ENCODE data around the gene RNF133.

RNF133 gene

DNA sequence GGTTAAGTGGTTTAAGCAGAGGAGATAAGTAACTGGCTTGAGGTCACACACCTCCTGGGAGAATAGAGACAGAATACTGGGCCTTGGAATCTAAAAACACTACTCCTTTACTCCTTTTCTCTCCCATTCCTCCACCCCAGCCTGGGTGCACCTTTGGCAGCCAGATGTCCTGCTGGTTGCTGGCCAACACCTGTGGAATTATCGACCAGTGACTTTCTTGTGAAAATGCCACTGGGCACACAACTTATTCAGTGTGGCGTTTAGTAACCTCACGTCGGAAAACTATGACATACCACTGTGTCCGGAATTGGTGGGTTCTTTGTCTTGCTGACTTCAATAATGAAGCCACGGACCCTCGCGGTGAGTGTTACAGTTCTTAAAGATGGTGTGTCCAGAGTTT lies 26.4 kb downstream of the RNF133 start:
- TF ChIP-seq EZH2phosphoT487 (conservative IDR thresholded peaks at IDR 0.05; ENCODE audit: low read length), result no peak
- TF ChIP-seq, protein P1, sequence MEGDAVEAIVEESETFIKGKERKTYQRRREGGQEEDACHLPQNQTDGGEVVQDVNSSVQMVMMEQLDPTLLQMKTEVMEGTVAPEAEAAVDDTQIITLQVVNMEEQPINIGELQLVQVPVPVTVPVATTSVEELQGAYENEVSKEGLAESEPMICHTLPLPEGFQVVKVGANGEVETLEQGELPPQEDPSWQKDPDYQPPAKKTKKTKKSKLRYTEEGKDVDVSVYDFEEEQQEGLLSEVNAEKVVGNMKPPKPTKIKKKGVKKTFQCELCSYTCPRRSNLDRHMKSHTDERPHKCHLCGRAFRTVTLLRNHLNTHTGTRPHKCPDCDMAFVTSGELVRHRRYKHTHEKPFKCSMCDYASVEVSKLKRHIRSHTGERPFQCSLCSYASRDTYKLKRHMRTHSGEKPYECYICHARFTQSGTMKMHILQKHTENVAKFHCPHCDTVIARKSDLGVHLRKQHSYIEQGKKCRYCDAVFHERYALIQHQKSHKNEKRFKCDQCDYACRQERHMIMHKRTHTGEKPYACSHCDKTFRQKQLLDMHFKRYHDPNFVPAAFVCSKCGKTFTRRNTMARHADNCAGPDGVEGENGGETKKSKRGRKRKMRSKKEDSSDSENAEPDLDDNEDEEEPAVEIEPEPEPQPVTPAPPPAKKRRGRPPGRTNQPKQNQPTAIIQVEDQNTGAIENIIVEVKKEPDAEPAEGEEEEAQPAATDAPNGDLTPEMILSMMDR (IDR thresholded peaks at IDR 0.05; ENCODE audit: insufficient read depth, low read length, poor library complexity, severe bottlenecking), result no peak
- Histone ChIP-seq H3K79me2 (ENCODE audit: insufficient read depth, low read length) (no peaks in the 10 kb centered on the region), H3K9ac (ENCODE audit: low read length) (no peak overlapping the region), H4K20me1 (ENCODE audit: low read depth, low read length) (no peaks in the 10 kb centered on the region), H3K4me2 (ENCODE audit: low read depth, low read length, poor library complexity, severe bottlenecking) (no peak overlapping the region), H3K9me3 (ENCODE audit: insufficient read depth, low read length) (no peaks in the 10 kb centered on the region), H2AFZ (ENCODE audit: low read depth, low read length, severe bottlenecking) (no peak overlapping the region), H3K27me3 (ENCODE audit: low read length) (no peaks in the 10 kb centered on the region), H3K27ac (ENCODE audit: low read depth, low read length) (no peak overlapping the region), H3K9me2 (replicated peaks; ENCODE audit: insufficient read depth, low read length) (no peaks in the 10 kb centered on the region), H3F3A (ENCODE audit: insufficient read depth) (no peaks in the 10 kb centered on the region), H3K4me3 (ENCODE audit: insufficient read depth, low read length, poor library complexity, severe bottlenecking) (no peak overlapping the region), H3K36me3 (ENCODE audit: low read length) (no peaks in the 10 kb centered on the region)

DNA sequence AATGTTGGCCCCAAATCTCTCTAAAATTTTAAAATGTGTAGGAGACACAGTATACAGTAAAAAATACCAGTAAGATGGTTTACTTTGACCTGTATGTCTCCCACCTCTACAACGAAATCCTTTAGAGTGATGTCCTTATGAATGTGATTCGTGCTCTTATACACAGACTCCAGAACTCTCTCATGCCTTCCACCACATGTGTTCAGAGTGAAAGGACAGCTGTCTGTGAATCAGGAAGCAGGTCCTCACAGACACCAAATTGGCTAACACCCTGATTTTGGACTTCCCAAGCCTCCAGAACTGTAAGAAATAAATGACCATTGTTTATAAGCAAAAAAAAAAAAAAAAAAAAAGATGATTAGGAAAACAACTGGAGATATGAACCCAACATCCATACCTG lies 35.2 kb downstream of the RNF133 start:
- no peaks in the 10 kb centered on the region for H3K27me3 ChIP-seq (ENCODE audit: low read length)
- no peaks in the 10 kb centered on the region for H3K36me3 ChIP-seq (ENCODE audit: low read length)
- no peaks in the 10 kb centered on the region for H3K9me3 ChIP-seq (ENCODE audit: insufficient read depth, low read length)
- H3K4me3 ChIP-seq (ENCODE audit: insufficient read depth, low read length, poor library complexity, severe bottlenecking), result no peak overlapping the region
- no peak overlapping the region for H3K9ac ChIP-seq (ENCODE audit: low read length)
- H3K9me2 ChIP-seq (replicated peaks; ENCODE audit: insufficient read depth, low read length), result no peaks in the 10 kb centered on the region
- H2AFZ ChIP-seq (ENCODE audit: low read depth, low read length, severe bottlenecking), result no peak overlapping the region
- no peak for TF ChIP-seq EZH2phosphoT487 (conservative IDR thresholded peaks at IDR 0.05; ENCODE audit: low read length)
- TF ChIP-seq, protein P1 (IDR thresholded peaks at IDR 0.05; ENCODE audit: insufficient read depth, low read length, poor library complexity, severe bottlenecking), result no peak
- no peaks in the 10 kb centered on the region for H3F3A ChIP-seq (ENCODE audit: insufficient read depth)
- H3K27ac ChIP-seq (ENCODE audit: low read depth, low read length), result no peak overlapping the region
- H3K4me2 ChIP-seq (ENCODE audit: low read depth, low read length, poor library complexity, severe bottlenecking), result no peak overlapping the region
- no peaks in the 10 kb centered on the region for H4K20me1 ChIP-seq (ENCODE audit: low read depth, low read length)
- H3K79me2 ChIP-seq (ENCODE audit: insufficient read depth, low read length), result no peaks in the 10 kb centered on the region

DNA sequence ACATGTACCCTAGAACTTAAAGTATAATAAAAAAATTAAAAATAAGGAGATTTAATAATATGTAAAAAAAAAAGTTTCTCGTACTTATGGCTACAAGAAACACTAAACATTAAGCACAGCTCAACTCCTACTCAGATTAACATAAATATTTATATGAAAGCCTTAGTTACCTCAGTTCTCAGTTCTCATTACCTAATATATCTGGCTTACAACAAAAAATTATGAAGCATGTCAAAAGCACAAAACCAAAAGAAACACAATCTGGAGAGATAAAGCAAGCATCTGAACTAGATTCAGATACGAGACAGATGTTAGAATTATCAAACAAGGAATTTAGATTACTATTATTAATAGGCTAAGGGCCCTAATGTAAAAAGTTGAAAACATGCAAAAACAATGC lies 40.1 kb downstream of the RNF133 start:
- no peak overlapping the region for H3K9ac ChIP-seq (ENCODE audit: low read length)
- no peaks in the 10 kb centered on the region for H3K9me2 ChIP-seq (replicated peaks; ENCODE audit: insufficient read depth, low read length)
- no peaks in the 10 kb centered on the region for H3F3A ChIP-seq (ENCODE audit: insufficient read depth)
- H2AFZ ChIP-seq (ENCODE audit: low read depth, low read length, severe bottlenecking), result no peak overlapping the region
- TF ChIP-seq EZH2phosphoT487 (conservative IDR thresholded peaks at IDR 0.05; ENCODE audit: low read length), result no peak
- TF ChIP-seq, protein P1 (IDR thresholded peaks at IDR 0.05; ENCODE audit: insufficient read depth, low read length, poor library complexity, severe bottlenecking), result no peak
- H3K36me3 ChIP-seq (ENCODE audit: low read length), result no peaks in the 10 kb centered on the region
- H3K27me3 ChIP-seq (ENCODE audit: low read length), result no peaks in the 10 kb centered on the region
- H3K9me3 ChIP-seq (ENCODE audit: insufficient read depth, low read length), result no peaks in the 10 kb centered on the region
- H3K4me3 ChIP-seq (ENCODE audit: insufficient read depth, low read length, poor library complexity, severe bottlenecking), result no peak overlapping the region
- no peaks in the 10 kb centered on the region for H3K79me2 ChIP-seq (ENCODE audit: insufficient read depth, low read length)
- no peaks in the 10 kb centered on the region for H4K20me1 ChIP-seq (ENCODE audit: low read depth, low read length)
- no peak overlapping the region for H3K4me2 ChIP-seq (ENCODE audit: low read depth, low read length, poor library complexity, severe bottlenecking)
- H3K27ac ChIP-seq (ENCODE audit: low read depth, low read length), result no peak overlapping the region
